Renal pelvis (tissue), 4 donors: ENCODE data around the gene RERG. TPM values are rescaled to one million over a fixed set of nuclear protein-coding genes. Genes with fewer than 3 reads are reported as not detected.

Experiments used
- DNase-seq: peaks from one replicate; pipeline ENCODE4 v3.0.0-alpha.2; 2013
- polyA plus RNA-seq, 3 donors: library from polyadenylated mRNA; unstranded; fragments of 120-200 nt; gene quantifications; one replicate each; pipeline ENCODE4 v1.2.1, GENCODE V29; 2013; ENCODE audit not compliant: insufficient read length in 3 of 3

Gene RERG
- polyA plus RNA-seq, 3 donors, result 30.9 to 34.6 (median 31.1) TPM

DNA sequence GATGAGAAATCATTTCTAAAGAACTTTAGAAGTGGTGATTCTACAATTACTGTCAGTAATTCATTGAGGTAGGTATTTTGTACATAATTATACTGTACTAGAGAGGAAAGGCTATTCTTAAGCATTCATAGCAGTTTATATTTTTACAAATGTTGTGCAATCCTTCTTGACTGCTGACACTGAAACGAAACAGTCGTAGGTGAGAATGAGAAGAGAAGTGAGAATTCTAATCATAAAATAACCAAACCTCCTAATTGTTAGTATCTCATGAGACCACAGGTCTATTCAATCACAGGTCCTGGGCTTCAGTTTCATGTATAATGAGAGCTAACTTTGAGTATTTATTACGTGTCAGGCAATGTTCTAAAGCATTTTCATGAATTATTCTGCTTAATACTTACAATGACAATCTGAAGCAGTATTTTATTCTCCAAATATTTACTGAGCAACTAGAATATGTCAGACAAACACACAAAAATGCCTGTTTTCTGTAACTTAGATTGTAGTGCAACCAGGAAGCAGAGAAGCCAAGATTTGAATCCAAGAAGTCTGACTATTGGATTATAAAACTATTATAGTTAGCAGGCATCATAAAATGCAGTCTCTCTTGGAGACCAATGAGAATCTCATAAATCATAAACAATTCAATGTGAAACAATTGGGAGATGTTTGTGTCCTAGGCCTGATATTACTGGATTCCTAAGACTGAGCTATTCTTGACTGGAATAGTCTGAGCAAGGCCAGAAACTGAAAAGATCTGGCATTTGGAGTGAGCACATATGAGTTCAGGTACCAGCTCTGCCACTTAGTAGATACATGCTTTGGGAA, 24.3 kb downstream of the RERG start:
- DNase-seq, result no peak

GRCh38 chr12:15196221-15196620, 25.0 kb downstream of the RERG start:
- DNase-seq, result no peak

DNA sequence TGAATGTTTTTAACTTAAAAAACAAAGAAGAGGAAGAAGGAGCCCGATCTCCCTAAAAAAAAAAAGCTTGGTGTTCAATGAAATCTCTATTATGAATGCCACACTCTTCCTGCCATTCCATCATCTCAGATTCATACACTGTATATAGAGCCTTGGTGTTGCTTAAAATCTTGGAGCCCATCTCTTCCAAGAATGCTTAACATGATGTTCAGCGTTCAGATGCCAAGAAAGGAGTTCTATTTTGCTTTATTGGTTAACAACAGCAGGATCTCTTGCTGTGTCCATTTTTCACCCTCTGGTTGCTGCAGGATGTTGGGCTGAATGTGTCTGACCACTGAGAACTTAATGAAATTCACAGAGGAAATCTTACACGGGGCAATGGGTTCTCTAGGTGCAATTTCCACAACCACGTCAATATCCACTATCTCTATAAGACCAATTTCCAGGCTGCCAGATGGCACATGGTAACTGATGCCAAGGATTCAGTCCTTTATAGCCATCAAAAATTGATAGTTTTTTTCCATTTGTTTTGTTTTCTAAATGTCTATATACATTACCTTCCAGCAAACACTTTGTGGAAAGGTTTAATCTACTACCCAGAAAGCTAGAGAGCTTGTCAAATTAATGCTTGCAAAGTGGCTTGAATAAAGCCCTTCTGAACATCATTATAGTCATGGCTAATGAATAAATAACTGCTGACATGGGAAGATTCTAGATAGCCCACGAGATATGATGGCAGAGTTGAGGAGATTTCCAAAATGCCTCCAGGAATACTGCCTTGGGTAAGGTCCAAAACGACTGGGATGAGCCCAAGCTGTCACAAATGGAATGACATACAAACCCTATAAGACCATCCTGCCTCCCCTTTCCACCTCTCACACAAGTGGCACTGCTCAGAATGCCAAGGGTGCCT, 26.5 kb downstream of the RERG start:
- no peak for DNase-seq

- peak; percentile 67 for DNase-seq
These were observed 27.3 kb downstream of the RERG start for GRCh38 chr12:15193946-15194345.

GRCh38 chr12:15192720-15193119, 28.5 kb downstream of the RERG start:
- no peak for DNase-seq

DNA sequence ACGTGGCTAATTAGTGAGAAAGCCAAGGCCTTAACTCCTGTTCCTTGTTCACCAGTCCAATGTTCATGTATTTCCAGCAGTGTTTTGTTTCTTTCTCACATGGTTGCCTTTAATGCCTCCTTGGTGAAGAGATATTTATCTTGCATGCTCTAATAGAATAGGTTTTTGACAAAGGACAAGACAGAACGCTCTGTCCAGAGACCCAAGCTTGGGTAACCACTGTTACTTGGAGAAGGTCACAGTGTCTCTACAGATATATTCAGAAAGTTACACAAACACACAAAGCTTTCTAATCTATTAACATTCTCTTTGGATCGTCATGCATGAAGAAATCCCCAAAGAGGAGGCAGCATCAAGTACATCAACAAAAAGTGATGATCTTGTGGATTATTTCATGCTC, 33.1 kb downstream of the RERG start:
- no peak for DNase-seq

GRCh38 chr12:15186597-15186996, 34.6 kb downstream of the RERG start:
- DNase-seq, result peak; percentile 58

DNA sequence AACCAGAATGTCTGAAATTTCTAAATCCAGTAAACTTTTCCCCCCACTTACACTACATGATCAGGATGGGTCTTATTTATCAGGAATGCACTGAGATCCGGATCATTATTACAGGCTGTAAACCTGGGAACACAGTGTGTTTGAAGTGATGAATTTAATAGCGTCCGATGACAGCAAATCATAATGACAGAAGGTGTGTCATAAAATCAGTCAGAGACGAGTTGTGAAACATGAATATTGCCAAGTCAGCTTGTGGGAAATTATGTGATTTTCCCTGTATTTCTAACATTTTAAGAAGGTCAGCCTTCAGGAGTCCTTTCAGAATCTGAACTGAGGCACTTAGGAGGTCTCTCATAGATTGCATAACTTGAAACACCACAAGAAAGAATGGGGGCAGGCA, 36.7 kb downstream of the RERG start:
- DNase-seq, result no peak

DNA sequence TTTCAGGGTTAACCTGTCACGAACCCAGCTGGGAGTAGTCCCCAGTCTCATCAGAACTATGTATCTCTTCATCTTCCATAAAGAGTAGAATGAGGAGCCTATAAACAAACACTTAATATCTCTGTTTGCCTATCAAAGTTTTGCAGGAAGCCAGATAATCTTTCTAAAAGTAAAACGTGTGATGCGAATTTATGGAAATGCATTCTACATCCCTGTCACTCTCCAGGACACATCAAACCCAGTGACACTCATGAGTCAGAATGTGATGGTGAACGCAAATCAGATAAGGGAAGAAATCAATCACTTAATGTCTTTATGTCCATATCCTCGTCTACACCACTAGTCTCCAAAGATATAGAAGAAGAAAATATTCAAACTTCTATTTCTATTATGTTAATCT, 37.4 kb downstream of the RERG start:
- DNase-seq, result no peak

DNA sequence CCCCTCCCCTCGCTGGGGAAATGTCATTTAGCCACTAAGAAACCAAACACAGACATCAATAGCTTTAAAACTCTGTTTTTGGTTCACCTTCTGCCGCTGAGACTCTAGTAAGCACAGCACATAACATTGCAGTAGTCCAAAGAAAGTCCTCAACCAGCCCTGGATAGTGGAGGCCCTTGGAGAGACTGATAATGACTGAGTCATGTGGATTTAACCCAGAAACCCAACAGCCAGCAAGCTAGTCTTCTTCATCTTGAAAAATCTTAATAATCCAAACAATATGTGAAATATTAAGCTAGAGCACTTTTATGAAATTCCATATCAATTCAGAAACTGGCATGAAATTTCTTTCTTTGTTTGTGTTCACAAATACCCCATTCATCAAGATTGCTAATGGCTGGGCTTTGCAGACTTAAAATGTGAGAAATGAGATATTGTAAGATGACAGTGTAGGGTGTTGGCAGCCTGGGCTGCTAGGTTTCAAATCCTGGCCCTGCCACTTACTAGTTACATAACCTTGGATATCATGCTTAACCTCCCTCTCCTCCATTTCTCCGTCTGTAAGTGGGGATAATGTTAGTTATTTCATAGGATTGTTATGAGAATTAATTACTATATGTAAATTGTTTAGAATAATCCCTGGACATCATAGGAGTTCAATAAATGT, 40.1 kb downstream of the RERG start:
- DNase-seq, result no peak

GRCh38 chr12:15180325-15180724, 40.9 kb downstream of the RERG start:
- no peak for DNase-seq

- DNase-seq, result no peak
These were observed 41.5 kb downstream of the RERG start for GRCh38 chr12:15179672-15180071.

DNA sequence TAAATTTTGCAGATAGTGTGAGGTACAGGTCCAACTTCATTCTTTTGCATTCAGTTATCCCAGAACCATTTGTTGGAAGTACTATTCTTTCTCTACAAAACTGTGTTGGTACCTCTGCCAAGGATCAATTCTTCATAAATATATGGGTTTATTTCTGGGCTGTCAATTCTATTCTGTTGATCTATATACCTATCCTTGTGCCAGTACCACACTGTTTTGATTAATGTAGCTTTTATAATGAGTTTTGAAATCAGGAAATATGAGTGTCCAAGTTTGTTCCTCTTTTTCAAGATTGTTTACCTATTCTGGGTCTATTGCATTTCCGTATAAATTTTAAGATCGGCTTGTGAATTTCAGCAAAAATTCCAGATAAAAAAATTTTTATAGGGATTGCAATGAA, 48.1 kb downstream of the RERG start:
- no peak for DNase-seq

DNA sequence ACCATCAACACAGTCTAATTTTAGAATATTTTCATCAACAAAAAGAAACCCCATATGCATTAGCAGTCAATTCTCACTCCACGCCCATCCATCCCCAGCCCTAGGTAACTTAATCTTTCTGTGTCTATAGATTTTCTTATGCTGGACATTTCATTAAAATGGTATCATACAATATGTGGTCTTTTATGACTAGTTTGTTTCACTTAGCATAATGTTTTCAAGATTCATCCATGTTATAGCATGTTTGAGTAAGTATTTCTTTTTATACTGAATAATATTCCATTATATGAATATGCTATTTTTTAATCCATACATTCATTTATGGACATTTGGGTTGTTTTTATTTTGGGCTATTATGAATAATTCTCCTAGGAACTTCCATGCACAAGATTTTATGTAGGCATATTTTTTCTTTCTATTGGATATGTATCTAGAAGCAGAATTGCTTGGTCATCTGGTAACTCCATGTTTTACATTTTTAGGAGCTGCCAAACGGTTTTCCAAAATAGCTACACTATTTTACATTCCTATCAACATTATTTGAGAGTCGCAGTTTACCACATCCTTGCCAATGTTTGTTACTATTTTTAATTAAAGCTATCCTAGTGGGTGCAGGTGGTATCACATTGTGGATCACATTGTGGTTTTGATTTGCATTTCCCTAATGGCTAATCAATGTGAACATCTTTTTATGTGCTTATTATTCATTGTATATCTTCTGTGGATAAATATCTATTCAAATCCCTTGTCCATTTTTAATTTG, 49.0 kb downstream of the RERG start:
- no peak for DNase-seq

- no peak for DNase-seq
These were observed 50.1 kb downstream of the RERG start for GRCh38 chr12:15171012-15171655.

DNA sequence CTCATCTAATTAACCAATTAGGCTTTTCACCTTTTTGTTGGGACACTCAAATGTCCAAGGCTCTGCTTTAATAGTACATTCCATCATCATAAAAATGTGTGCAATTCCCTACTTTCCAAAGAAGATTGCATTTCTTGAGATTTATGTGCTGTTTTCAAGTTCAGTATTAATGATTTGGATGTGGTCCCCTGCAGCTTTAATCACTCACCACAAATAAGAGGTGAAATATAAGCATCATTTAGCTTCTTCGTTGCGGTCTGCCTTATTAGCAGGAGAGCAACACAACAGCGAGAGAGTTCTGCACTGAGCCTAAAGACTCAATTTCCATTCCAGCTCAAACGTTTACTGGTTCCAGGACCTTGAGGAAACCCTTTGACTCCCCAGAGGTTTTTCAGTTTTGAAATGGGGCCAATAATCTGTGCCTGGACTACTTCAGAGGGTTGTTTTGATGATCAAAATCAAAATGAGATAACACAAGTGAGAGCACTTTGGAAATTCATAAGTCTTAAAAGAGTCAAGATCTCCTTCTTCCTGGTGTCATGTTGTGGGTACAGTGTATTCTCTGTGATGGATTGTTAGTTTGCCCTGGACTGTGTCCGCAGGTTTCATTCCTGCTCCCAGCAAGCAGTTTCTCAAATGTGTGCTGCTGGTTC, 53.1 kb downstream of the RERG start:
- DNase-seq, result no peak

GRCh38 chr12:15165012-15165659, 56.1 kb downstream of the RERG start:
- no peak for DNase-seq

GRCh38 chr12:15163030-15163976, 57.9 kb downstream of the RERG start:
- no peak for DNase-seq

DNA sequence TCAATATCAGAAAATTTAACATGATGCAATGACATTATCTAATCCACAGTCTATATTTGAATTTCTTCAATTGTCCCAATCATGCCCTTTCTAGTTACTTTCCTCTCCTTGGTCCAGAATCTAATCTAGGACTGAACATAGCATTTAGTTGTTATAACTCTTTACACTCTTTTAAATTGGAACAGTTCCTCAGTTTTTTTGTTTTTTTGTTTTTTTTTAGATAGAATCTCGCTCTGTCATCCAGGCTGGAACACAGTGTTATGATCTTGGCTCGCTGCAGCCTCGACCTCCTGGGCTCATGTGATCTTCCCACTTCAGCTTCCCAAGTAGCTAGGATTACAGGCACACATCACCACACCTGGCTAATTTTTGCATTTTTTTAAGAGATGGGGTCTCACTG, 63.1 kb downstream of the RERG start:
- DNase-seq, result no peak
